K562 (cell line): ENCODE data around the gene EPB41L3. TPM values are rescaled to one million over a fixed set of nuclear protein-coding genes. Genes with fewer than 3 reads are reported as not detected.
"Not testable (repeated sequence)": the region's sequence is repeated elsewhere in the genome, so short reads cannot be mapped to it uniquely, and the experiment has no call there.

Experiments used
- ATAC-seq: fragments of 200-7000 bp; cut with Tn5 transposase; 3 replicates; pipeline ENCODE4 v1.9.1; 2020; ENCODE audit warnings: moderate library complexity
- BruUV-seq: library from RNA; stranded (reverse); fragments of 400-500 nt; replicated peaks from 2 replicates; lab custom pipeline; 2021; lab: Mats Ljungman, UMichigan
- CTCF ChIA-PET: fragments of 300-600 bp; formaldehyde crosslinking; extraction: SDS; loops from one replicate; lab custom pipeline; 2021; ENCODE audit warnings: low intra/inter-chr PET ratio; lab: Yijun Ruan, JAX
- POLR2A ChIA-PET: fragments of 300-600, 350-650 bp; sonication (Branson Sonifier 250); formaldehyde crosslinking; extraction: SDS; loops from one replicate; lab custom pipeline; 2021; ENCODE audit warnings: antibody characterized with exemption, inconsistent platforms; lab: Yijun Ruan, JAX
- DNase-seq, 4 experiments: peaks; one replicate each; pipeline versions ENCODE4 v3.0.0 to v3.0.0-alpha.2; 2011 to 2018; ENCODE audit warnings: low spot score in 3 of 4, mixed read lengths in 3 of 4; ENCODE audit errors: extremely low read depth in 1 of 4
- FAIRE-seq: peaks from 2 replicates; lab custom pipeline; 2011; peaks lifted over from hg19 to GRCh38; lab: Jason Lieb, UNC
- H2AFZ ChIP-seq: 2 replicates; pipeline ENCODE4 v1.6.0; 2011; ENCODE audit warnings: low read depth, low read length, control low read depth, inconsistent platforms
- H3K27ac ChIP-seq: fragments of 200-600 bp; 3 replicates; pipeline ENCODE4 v1.8.0; 2011; ENCODE audit warnings: low read depth, mild to moderate bottlenecking, control low read depth, inconsistent platforms, low read length, moderate library complexity, mixed read lengths; ENCODE audit errors: extremely low read depth
- H3K27me3 ChIP-seq, 2 experiments: fragments of 300-600 bp in 1 of 2; 2 replicates in 1 of 2; 3 replicates in 1 of 2; pipeline versions ENCODE4 v1.6.0 to v1.8.0; 2011; ENCODE audit warnings: inconsistent platforms in 2 of 2, low read length in 2 of 2, mild to moderate bottlenecking in 1 of 2, mixed read lengths in 1 of 2, moderate library complexity in 1 of 2; ENCODE audit not compliant: control insufficient read depth in 2 of 2, insufficient read depth in 2 of 2
- H3K36me3 ChIP-seq: fragments of 300-600 bp; 3 replicates; pipeline ENCODE4 v1.8.0; 2011; ENCODE audit warnings: mild to moderate bottlenecking, low read length, inconsistent platforms; ENCODE audit not compliant: control insufficient read depth, insufficient read depth
- H3K4me1 ChIP-seq, 2 experiments: fragments of 200-600 bp in 1 of 2; replicated peaks in 1 of 2; 2 replicates in 1 of 2; 3 replicates in 1 of 2; pipeline versions ENCODE4 v1.5.1 to v1.8.0; 2011; ENCODE audit warnings: inconsistent platforms in 2 of 2, low read length in 2 of 2, mild to moderate bottlenecking in 1 of 2, mixed read lengths in 1 of 2, moderate library complexity in 1 of 2; ENCODE audit not compliant: control insufficient read depth in 2 of 2, insufficient read depth in 2 of 2
- H3K4me2 ChIP-seq: 2 replicates; pipeline ENCODE4 v1.6.1; 2011; ENCODE audit warnings: low read length, control low read depth, inconsistent platforms, mixed read lengths; ENCODE audit not compliant: insufficient read depth
- H3K4me3 ChIP-seq: fragments of 200-600 bp; sonication (generic), shearing (Covaris generic); 2 replicates; pipeline ENCODE4 v1.5.1; 2016; ENCODE audit warnings: control low read depth, inconsistent platforms
- H3K79me2 ChIP-seq: fragments of 200-600 bp; 3 replicates; pipeline ENCODE4 v1.8.0; 2011; ENCODE audit warnings: low read length, inconsistent platforms; ENCODE audit not compliant: control insufficient read depth, insufficient read depth
- H3K9ac ChIP-seq, 2 experiments: 2 replicates each; pipeline versions ENCODE4 v1.6.0 to v1.6.1; 2011; ENCODE audit warnings: low read depth in 2 of 2, low read length in 2 of 2, control low read depth in 1 of 2, inconsistent platforms in 1 of 2, mild to moderate bottlenecking in 1 of 2, mixed read lengths in 1 of 2; ENCODE audit not compliant: insufficient read depth in 1 of 2
- H3K9me1 ChIP-seq: one replicate; pipeline ENCODE4 v1.6.0; 2011; ENCODE audit warnings: inconsistent platforms, mild to moderate bottlenecking, low read length, moderate library complexity; ENCODE audit not compliant: control insufficient read depth, insufficient read depth
- H3K9me3 ChIP-seq: replicated peaks from 2 replicates; pipeline ENCODE4 v1.5.1; 2011; ENCODE audit warnings: low read depth, low read length, inconsistent platforms; ENCODE audit not compliant: control insufficient read depth, insufficient read depth
- H4K20me1 ChIP-seq: replicated peaks from 2 replicates; pipeline ENCODE4 v1.6.1; 2011; ENCODE audit warnings: low read length, inconsistent platforms, mixed read lengths; ENCODE audit not compliant: control insufficient read depth, insufficient read depth
- CHD4 ChIP-seq: fragments of 200-600 bp; sonication (generic); IDR thresholded peaks from 3 replicates; pipeline ENCODE4 v1.6.1; 2012; ENCODE audit warnings: low read depth, mild to moderate bottlenecking, mixed read lengths, low read length, inconsistent platforms; ENCODE audit not compliant: insufficient read depth, insufficient replicate concordance, poor library complexity, severe bottlenecking
- DPF2 ChIP-seq: fragments of 450-650 bp; IDR thresholded peaks from 2 replicates; pipeline ENCODE4 v1.6.1; 2016
- ESRRB ChIP-seq: fragments of 250-450 bp; sonication (Bioruptor Pico); IDR thresholded peaks from 2 replicates; pipeline ENCODE4 v1.5.0; 2020; ENCODE audit warnings: mild to moderate bottlenecking, moderate library complexity, borderline replicate concordance
- GABPA ChIP-seq: fragments of 200-800 bp; sonication (Bioruptor generic); conservative IDR thresholded peaks from 2 replicates; pipeline ENCODE4 v1.6.1; 2016; ENCODE audit warnings: low read depth, missing genetic modification characterization, missing compliant biosample characterization
- KLF10 ChIP-seq: fragments of 250-450 bp; sonication (Bioruptor Pico); IDR thresholded peaks from 2 replicates; pipeline ENCODE4 v1.6.1; 2021; ENCODE audit warnings: matching md5 sums
- TAF1 ChIP-seq: IDR thresholded peaks from 2 replicates; pipeline ENCODE4 v1.6.1; 2011; ENCODE audit warnings: mild to moderate bottlenecking, low read length, moderate library complexity; ENCODE audit not compliant: insufficient read depth, control insufficient read depth, severe bottlenecking; ENCODE audit errors: extremely low read depth
- TAF7 ChIP-seq: fragments of 450-650 bp; IDR thresholded peaks from 2 replicates; pipeline ENCODE4 v1.6.1; 2016; ENCODE audit warnings: missing genetic modification characterization, missing compliant biosample characterization
- TRIM28 ChIP-seq: fragments of 450-650 bp; IDR thresholded peaks from 2 replicates; pipeline ENCODE4 v1.6.1; 2017
- ZFP1 ChIP-seq: fragments of 450-650 bp; formaldehyde crosslinking; IDR thresholded peaks from 2 replicates; pipeline ENCODE4 v1.4.0; 2020; ENCODE audit warnings: mild to moderate bottlenecking, mixed read lengths
- ZNF146 ChIP-seq: IDR thresholded peaks from one replicate; pipeline ENCODE4 v1.6.1; 2018; ENCODE audit warnings: missing compliant biosample characterization; ENCODE audit not compliant: unreplicated experiment
- ZNF316 ChIP-seq: fragments of 450-650 bp; IDR thresholded peaks from 2 replicates; pipeline ENCODE4 v1.6.1; 2016
- ZNF696 ChIP-seq: fragments of 250-450 bp; sonication (Bioruptor Pico); conservative IDR thresholded peaks from 2 replicates; pipeline ENCODE4 v1.4.0; 2020; ENCODE audit warnings: mild to moderate bottlenecking, moderate library complexity
- WGBS: fragments of 100-300 bp; shearing (Covaris generic); methylation state at CpG from one replicate; pipeline ENCODE4 v1.1.6; 2016; ENCODE audit warnings: low coverage, mixed read lengths; ENCODE audit not compliant: insufficient coverage; ENCODE audit errors: missing lambda C conversion rate; 5-methylcytosine and 5-hydroxymethylcytosine counted together
- in situ Hi-C: fragments of 300-500 bp; cut with MboI; formaldehyde crosslinking; loops from 4 replicates; pipeline ENCODE4 v1.15.0; 2018; ENCODE audit warnings: inconsistent platforms, mixed read lengths
- intact Hi-C: fragments of 100-400 bp; cut with micrococcal nuclease; formaldehyde crosslinking; loops from 2 replicates; pipeline ENCODE4 v1.14.2; 2022
- polyA plus RNA-seq, 8 experiments: library from polyadenylated mRNA; depleted of rRNA in 4 of 8; stranded (reverse) in 5 of 8; unstranded in 3 of 8; fragments of >200 nt; fragmentation: Nextera tagmentation in 2 of 8; fragmentation: Illumina TruSeq in 1 of 8; extraction: Ambion mirVana in 2 of 8; extraction: Trizol in 1 of 8; gene quantifications; 2 replicates each; pipeline versions ENCODE4 v1.2.1 to v1.2.3, GENCODE V29; 2011 to 2014; ENCODE audit warnings: inconsistent platforms in 1 of 8, missing spikeins in 1 of 8
- total RNA-seq, 7 experiments: library from RNA; depleted of rRNA in 6 of 7; stranded (reverse); fragments of >200 nt in 6 of 7; fragmentation: Illumina TruSeq in 2 of 7; extraction: Trizol in 2 of 7; gene quantifications; 2 replicates each; pipeline versions ENCODE4 v1.2.1 to v1.2.3, GENCODE V29; 2011 to 2021; ENCODE audit warnings: low replicate concordance in 1 of 7
- TF ChIP-seq, protein P1 (sequence below), 2 experiments: IDR thresholded peaks; 2 replicates each; pipeline ENCODE4 v1.6.1; 2011; ENCODE audit warnings: borderline replicate concordance in 1 of 2, control low read depth in 1 of 2, low read depth in 1 of 2, low read length in 1 of 2, mild to moderate bottlenecking in 1 of 2, mixed read lengths in 1 of 2, moderate library complexity in 1 of 2; ENCODE audit not compliant: insufficient read depth in 1 of 2, insufficient read length in 1 of 2, poor library complexity in 1 of 2, severe bottlenecking in 1 of 2; ENCODE audit errors: extremely low read depth in 1 of 2
- TF ChIP-seq, protein P2 (sequence below): fragments of 450-650 bp; IDR thresholded peaks from 2 replicates; pipeline ENCODE4 v1.6.1; 2016; ENCODE audit warnings: mild to moderate bottlenecking

The EPB41L3 gene
- total and polyA plus RNA-seq, 9 of the 15 experiments (the other 6 are each of a cell fraction or from before 2014, with no cell fraction given): 0.44 to 0.49 TPM; not detected in 7

DNA sequence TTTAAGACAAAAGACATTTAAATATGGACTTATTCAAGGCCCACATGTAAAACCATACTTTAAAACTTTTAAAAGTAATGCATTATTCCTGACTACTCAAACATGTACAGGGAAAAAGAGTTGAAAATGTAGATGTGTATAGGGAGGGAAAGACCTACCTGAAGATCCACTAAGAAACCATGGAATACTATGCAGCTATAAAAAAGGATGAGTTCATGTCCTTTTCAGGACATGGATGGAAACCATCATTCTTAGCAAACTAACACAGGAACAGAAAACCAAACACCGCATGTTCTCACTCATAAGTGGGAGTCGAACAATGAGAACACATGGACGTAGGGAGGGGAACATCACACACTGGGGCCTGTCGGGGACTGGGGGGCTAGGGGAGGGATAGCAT lies 55.8 kb downstream of the EPB41L3 start:
- FAIRE-seq, in situ Hi-C loops: not testable (repeated sequence)

GRCh38 chr18:5484526-5484925 lies 59.3 kb downstream of the EPB41L3 start:
- no peaks in the 10 kb centered on the region; the same call in 1 of the 2 replicates for H3K9me3 ChIP-seq
- no peak overlapping the region for H2AFZ ChIP-seq
- H3K27ac ChIP-seq: no peak overlapping the region
- intact Hi-C loops (no loop called here), in situ Hi-C loops (no loop called here)
- H3K4me2 ChIP-seq: no peak overlapping the region
- ChIA-PET POLR2A (no interaction called here), CTCF (no interaction called here)
- no peak for ATAC-seq
- BruUV-seq: no TSS peak
- H3K79me2 ChIP-seq: no peaks in the 10 kb centered on the region
- H4K20me1 ChIP-seq: no peaks in the 10 kb centered on the region
- H3K9me1 ChIP-seq: no peaks in the 10 kb centered on the region
- FAIRE-seq: no peak
- H3K4me3 ChIP-seq: no peak overlapping the region
- WGBS: 0% methylated on average over 2 of the region's 2 CpGs
- no peaks in the 10 kb centered on the region for H3K27me3 ChIP-seq
- H3K9ac ChIP-seq: no peak overlapping the region
- peaks cover 0 to 3% of the 10 kb centered on the region in 2 experiments; a peak in 1 of 5 replicates for H3K4me1 ChIP-seq
- no peaks in the 10 kb centered on the region for H3K36me3 ChIP-seq
- DNase-seq: no peak
- no peak for TF ChIP-seq ESRRB (CRISPR knock-in tag)
- TF ChIP-seq, protein P1, sequence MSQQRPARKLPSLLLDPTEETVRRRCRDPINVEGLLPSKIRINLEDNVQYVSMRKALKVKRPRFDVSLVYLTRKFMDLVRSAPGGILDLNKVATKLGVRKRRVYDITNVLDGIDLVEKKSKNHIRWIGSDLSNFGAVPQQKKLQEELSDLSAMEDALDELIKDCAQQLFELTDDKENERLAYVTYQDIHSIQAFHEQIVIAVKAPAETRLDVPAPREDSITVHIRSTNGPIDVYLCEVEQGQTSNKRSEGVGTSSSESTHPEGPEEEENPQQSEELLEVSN (IDR thresholded peaks at IDR 0.05; ENCODE audit: borderline replicate concordance in 1 of 2, extremely low read depth in 1 of 2, insufficient read depth in 1 of 2, insufficient read length in 1 of 2, low read depth in 1 of 2, low read length in 1 of 2, poor library complexity in 1 of 2, severe bottlenecking in 1 of 2): no peak
- TF ChIP-seq ZFP1 (CRISPR knock-in tag): no peak
- no peak for TF ChIP-seq TRIM28
- no peak for TF ChIP-seq GABPA (tag)
- TF ChIP-seq KLF10 (CRISPR knock-in tag): no peak
- no peak for TF ChIP-seq TAF7
- TF ChIP-seq, protein P2, sequence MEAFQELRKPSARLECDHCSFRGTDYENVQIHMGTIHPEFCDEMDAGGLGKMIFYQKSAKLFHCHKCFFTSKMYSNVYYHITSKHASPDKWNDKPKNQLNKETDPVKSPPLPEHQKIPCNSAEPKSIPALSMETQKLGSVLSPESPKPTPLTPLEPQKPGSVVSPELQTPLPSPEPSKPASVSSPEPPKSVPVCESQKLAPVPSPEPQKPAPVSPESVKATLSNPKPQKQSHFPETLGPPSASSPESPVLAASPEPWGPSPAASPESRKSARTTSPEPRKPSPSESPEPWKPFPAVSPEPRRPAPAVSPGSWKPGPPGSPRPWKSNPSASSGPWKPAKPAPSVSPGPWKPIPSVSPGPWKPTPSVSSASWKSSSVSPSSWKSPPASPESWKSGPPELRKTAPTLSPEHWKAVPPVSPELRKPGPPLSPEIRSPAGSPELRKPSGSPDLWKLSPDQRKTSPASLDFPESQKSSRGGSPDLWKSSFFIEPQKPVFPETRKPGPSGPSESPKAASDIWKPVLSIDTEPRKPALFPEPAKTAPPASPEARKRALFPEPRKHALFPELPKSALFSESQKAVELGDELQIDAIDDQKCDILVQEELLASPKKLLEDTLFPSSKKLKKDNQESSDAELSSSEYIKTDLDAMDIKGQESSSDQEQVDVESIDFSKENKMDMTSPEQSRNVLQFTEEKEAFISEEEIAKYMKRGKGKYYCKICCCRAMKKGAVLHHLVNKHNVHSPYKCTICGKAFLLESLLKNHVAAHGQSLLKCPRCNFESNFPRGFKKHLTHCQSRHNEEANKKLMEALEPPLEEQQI: no peak
- no peak for TF ChIP-seq ZNF696 (CRISPR knock-in tag)
- no peak for TF ChIP-seq CHD4
- TF ChIP-seq ZNF316: no peak
- no peak for TF ChIP-seq TAF1
- no peak for TF ChIP-seq DPF2

More for the DNA sequence above, 55.8 kb downstream of the EPB41L3 start:
- H2AFZ ChIP-seq, CTCF ChIA-PET, H3K4me1 ChIP-seq, H3K9ac ChIP-seq, H3K27me3 ChIP-seq, H3K79me2 ChIP-seq, H3K4me3 ChIP-seq, ATAC-seq, H3K9me1 ChIP-seq, H3K27ac ChIP-seq, H3K4me2 ChIP-seq, H3K36me3 ChIP-seq, DNase-seq, intact Hi-C loops, BruUV-seq, H3K9me3 ChIP-seq, POLR2A ChIA-PET, H4K20me1 ChIP-seq: not testable (repeated sequence)
- WGBS: 4% methylated on average over 4 of the region's 4 CpGs
- TF ChIP-seq ZNF146 (CRISPR knock-in tag): peak; percentile 19
